H1 (cell line): ENCODE measurements around the gene NRXN3.

Experiments
- CTCF ChIP-seq, 3 experiments: IDR thresholded peaks; 1 replicate in 2 of 3; 2 replicates in 1 of 3; pipeline versions ENCODE4 v1.5.1 to v1.6.1; 2011; ENCODE audit warnings: low read length in 3 of 3, mild to moderate bottlenecking in 3 of 3, inconsistent platforms in 2 of 3, low read depth in 1 of 3, moderate library complexity in 1 of 3; ENCODE audit not compliant: insufficient read depth in 1 of 3; ENCODE audit errors: control extremely low read depth in 1 of 3
- EZH2 ChIP-seq: fragments of 200-600 bp; sonication (generic); IDR thresholded peaks from 2 replicates; pipeline ENCODE4 v1.7.1; 2012; ENCODE audit warnings: low read depth, mild to moderate bottlenecking, moderate library complexity, low read length, inconsistent platforms; ENCODE audit not compliant: severe bottlenecking
- GTF2F1 ChIP-seq: IDR thresholded peaks from 2 replicates; pipeline ENCODE4 v1.6.1; 2012; ENCODE audit warnings: low read depth, low read length, improper control_type of control experiment, borderline replicate concordance
- RFX5 ChIP-seq: IDR thresholded peaks from 2 replicates; pipeline ENCODE4 v1.6.1; 2011; ENCODE audit warnings: low read depth, low read length, improper control_type of control experiment, borderline replicate concordance

- TF ChIP-seq EZH2 (no peak), CTCF (IDR thresholded peaks at IDR 0.05; ENCODE audit: control extremely low read depth in 1 of 3, insufficient read depth in 1 of 3, low read depth in 1 of 3, low read length in 3 of 3) (no peak), GTF2F1 (no peak), RFX5 (no peak)
Measured at GRCh38 chr14:79093531-79093930, 923.4 kb downstream of the NRXN3 start.
